NCI-H748 treated with DMSO at 0.1 percent for 48 hours (cell line): Measurements from ENCODE around the gene RADX.
"Not testable (repeated sequence)": the region's sequence is repeated elsewhere in the genome, so short reads cannot be mapped to it uniquely, and the experiment has no call there.

Experiments used
- DNase-seq: peaks from one replicate; lab custom pipeline; 2025; lab: John Stamatoyannopoulos, UW

Gene RADX

GRCh38 chrX:106611679-106612392 lies at the start of gene RADX:
TSS of gene RADX (plus strand) at chrX:106611978. CDS start at chrX:106612081, 103 bp downstream.
- DNase-seq = peak; percentile 61

GRCh38 chrX:106564986-106565385 lies 46.8 kb upstream of the RADX start:
- DNase-seq = no peak

GRCh38 chrX:106566362-106566761 lies 45.4 kb upstream of the RADX start:
- no peak for DNase-seq

- no peak for DNase-seq
Observed at GRCh38 chrX:106581856-106582255, 29.9 kb upstream of the RADX start.

GRCh38 chrX:106585478-106585877 lies 26.3 kb upstream of the RADX start:
- DNase-seq = no peak

- no peak for DNase-seq
Observed at GRCh38 chrX:106588801-106589200, 23.0 kb upstream of the RADX start.

- DNase-seq = no peak
Observed at GRCh38 chrX:106599411-106599810, 12.4 kb upstream of the RADX start.

- no peak for DNase-seq
Observed at GRCh38 chrX:106606571-106606970, 5.2 kb upstream of the RADX start.

- DNase-seq = peak; percentile 69
Observed at GRCh38 chrX:106608016-106608415, 3.8 kb upstream of the RADX start.

- no peak for DNase-seq
Observed at GRCh38 chrX:106611317-106611678, 480 bp upstream of the RADX start.

- DNase-seq = peak; percentile 4
Observed at GRCh38 chrX:106612393-106612763, 600 bp downstream of the RADX start.

- no peak for DNase-seq
Observed at GRCh38 chrX:106613277-106613676, 1.5 kb downstream of the RADX start.

GRCh38 chrX:106615041-106615440 lies 3.3 kb downstream of the RADX start:
- no peak for DNase-seq

- DNase-seq = no peak
Observed at GRCh38 chrX:106619797-106620196, 8.0 kb downstream of the RADX start.

GRCh38 chrX:106621836-106622235 lies 10.1 kb downstream of the RADX start:
- no peak for DNase-seq

- DNase-seq = no peak
Observed at GRCh38 chrX:106626789-106627188, 15.0 kb downstream of the RADX start.

- DNase-seq = no peak
Observed at GRCh38 chrX:106631615-106632014, 19.8 kb downstream of the RADX start.

- no peak for DNase-seq
Observed at GRCh38 chrX:106649523-106650428, 38.0 kb downstream of the RADX start.

GRCh38 chrX:106653625-106654024 lies 41.8 kb downstream of the RADX start:
- DNase-seq = not testable (repeated sequence)

GRCh38 chrX:106670631-106671030 lies 58.9 kb downstream of the RADX start:
- DNase-seq = no peak

- no peak for DNase-seq
Observed at GRCh38 chrX:106672527-106672926, 60.7 kb downstream of the RADX start.

GRCh38 chrX:106680716-106681115 lies 68.9 kb downstream of the RADX start:
- DNase-seq = no peak

GRCh38 chrX:106684207-106684606 lies 72.4 kb downstream of the RADX start:
- no peak for DNase-seq
